ENCODE measurements around the gene KREMEN2. TPM values are rescaled to one million over a fixed set of nuclear protein-coding genes. Genes with fewer than 3 reads are reported as not detected.

Gene KREMEN2
- total and polyA plus RNA-seq, 2 of the 8 experiments (the other 6 are each of a cell fraction or from before 2014, with no cell fraction given) = 6.6 to 7.0 TPM

DNA sequence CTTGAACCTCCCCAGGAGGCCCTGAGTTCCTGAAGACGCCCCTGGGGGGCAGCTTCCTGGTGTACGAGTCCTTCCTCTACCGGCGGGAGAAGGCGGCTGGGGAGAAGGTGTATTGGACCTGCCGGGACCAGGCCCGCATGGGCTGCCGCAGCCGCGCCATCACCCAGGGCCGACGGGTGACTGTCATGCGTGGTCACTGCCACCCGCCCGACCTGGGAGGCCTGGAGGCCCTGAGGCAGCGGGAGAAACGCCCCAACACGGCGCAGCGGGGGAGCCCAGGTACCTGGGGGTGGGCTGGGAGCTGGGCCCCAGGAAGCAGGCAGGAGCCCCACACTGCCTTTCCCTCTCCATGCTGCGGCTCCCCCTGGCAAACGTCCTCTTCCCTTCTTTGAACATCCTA is 30.4 kb upstream of the KREMEN2 start:
- Histone ChIP-seq H3K4ac (replicated peaks; ENCODE audit: insufficient read length, low read depth, low read length) (no peak overlapping the region), H3K56ac (replicated peaks; ENCODE audit: insufficient read length, low read depth, low read length) (no peak overlapping the region), H3K4me3 (ENCODE audit: extremely low read depth in 1 of 4, insufficient read depth in 2 of 4, low read depth in 3 of 4, low read length in 4 of 4) (no peak overlapping the region), H3K27ac (ENCODE audit: low read depth, low read length) (no peak overlapping the region), H4K8ac (ENCODE audit: extremely low read depth, insufficient read depth, low read length) (no peak overlapping the region; the same call in 1 of the 2 replicates), H3K4me1 (replicated peaks in 1 of 4; ENCODE audit: control insufficient read depth in 3 of 4, insufficient read depth in 4 of 4, low read length in 3 of 4) (peaks cover 0 to 4% (median 0%) of the 10 kb centered on the region in 4 experiments; a peak in 2 of 7 replicates), H3K27me3 (replicated peaks in 1 of 4; ENCODE audit: control insufficient read depth in 3 of 4, extremely low read depth in 1 of 4, insufficient read depth in 3 of 4, low read length in 3 of 4) (no peaks in the 10 kb centered on the region), H2BK12ac (ENCODE audit: low read depth, low read length) (no peak overlapping the region), H2BK120ac (replicated peaks; ENCODE audit: low read depth, low read length) (no peak overlapping the region), H2AFZ (ENCODE audit: low read length) (no peak overlapping the region), H3K23ac (ENCODE audit: insufficient read length) (no peak overlapping the region), H3K18ac (ENCODE audit: extremely low read depth, low read length) (no peak overlapping the region), H3K9me3 (ENCODE audit: insufficient read depth in 2 of 2, low read depth in 1 of 2, low read length in 1 of 2) (no peaks in the 10 kb centered on the region), H4K91ac (replicated peaks; ENCODE audit: insufficient read length, low read length) (no peak overlapping the region), H3K36me3 (ENCODE audit: control insufficient read depth in 2 of 4, insufficient read depth in 4 of 4, low read length in 3 of 4) (peaks cover 0 to 13% (median 2%) of the 10 kb centered on the region in 4 experiments; a peak in 2 of 8 replicates), H4K20me1 (replicated peaks in 1 of 2; ENCODE audit: control insufficient read depth in 1 of 2, insufficient read depth in 2 of 2, low read length in 2 of 2) (no peaks in the 10 kb centered on the region), H2AK5ac (ENCODE audit: low read depth, low read length) (no peak overlapping the region), H3K79me2 (ENCODE audit: control insufficient read depth in 1 of 2, insufficient read depth in 2 of 2, low read length in 2 of 2) (no peaks in the 10 kb centered on the region), H2BK5ac (ENCODE audit: low read depth, low read length) (no peak overlapping the region), H3K23me2 (ENCODE audit: low read depth, low read length) (no peaks in the 10 kb centered on the region), H3K79me1 (ENCODE audit: low read depth, low read length) (peaks cover 3% of the 10 kb centered on the region; the same call in 1 of the 2 replicates), H3K4me2 (ENCODE audit: insufficient read depth in 1 of 2, low read depth in 2 of 2, low read length in 2 of 2) (no peak overlapping the region), H4K5ac (ENCODE audit: insufficient read length, low read depth, low read length) (no peak overlapping the region), H3K14ac (ENCODE audit: insufficient read length) (no peak overlapping the region), H2BK15ac (ENCODE audit: low read length) (no peak overlapping the region), H3K9ac (replicated peaks in 1 of 4; ENCODE audit: extremely low read depth in 1 of 4, low read depth in 3 of 4, low read length in 3 of 4) (no peak overlapping the region), H2BK20ac (ENCODE audit: low read length) (no peak overlapping the region)
- WGBS, 2 experiments (ENCODE audit: extremely low coverage in 1 of 2, insufficient coverage in 1 of 2, insufficient read length in 1 of 2, insufficient replicate concordance in 2 of 2, low coverage in 1 of 2, low lambda C conversion rate in 2 of 2, missing lambda C conversion rate in 1 of 2) = 96% methylated on average over 21 of the region's 22 CpGs; no CpG with 5 or more reads in 1 of the 2 experiments
- ChIA-PET CTCF (ENCODE audit: partially characterized antibody) (interaction anchor here (1.1 to 3.1 kb wide), 3 partner anchors 21 to 727 kb away, joined by 3 to 9 read pairs (median 4); no protein-coding TSS in a partner anchor), POLR2A (ENCODE audit: partially characterized antibody) (no interaction called here)
- FAIRE-seq (no peak), DNase-seq (ENCODE audit: low read depth in 1 of 2, low spot score in 2 of 2) (no peak)
- no peak for TF ChIP-seq MAFK (IDR thresholded peaks at IDR 0.05; ENCODE audit: low read depth, low read length)
- no peak for TF ChIP-seq RNF2 (IDR thresholded peaks at IDR 0.05; ENCODE audit: borderline replicate concordance, low read depth, low read length, missing control alignments, poor library complexity, severe bottlenecking)
- no peak for TF ChIP-seq BCL11A (IDR thresholded peaks at IDR 0.05; ENCODE audit: low read depth in 2 of 2, low read length in 2 of 2)
- TF ChIP-seq POU5F1 (IDR thresholded peaks at IDR 0.05; ENCODE audit: low read depth, low read length) = no peak
- no peak for TF ChIP-seq SIN3A (conservative IDR thresholded peaks at IDR 0.05 in 1 of 2, IDR thresholded peaks at IDR 0.05 in 1 of 2; ENCODE audit: low read depth in 1 of 2, low read length in 2 of 2)
- no peak for TF ChIP-seq SUZ12 (IDR thresholded peaks at IDR 0.05; ENCODE audit: low read length)
- TF ChIP-seq RXRA (IDR thresholded peaks at IDR 0.05; ENCODE audit: insufficient read depth, low read depth, low read length) = no peak
- no peak for TF ChIP-seq SRF (IDR thresholded peaks at IDR 0.05; ENCODE audit: low read depth, low read length)
- no peak for TF ChIP-seq JUND (IDR thresholded peaks at IDR 0.05; ENCODE audit: low read length)
- TF ChIP-seq HDAC6 (IDR thresholded peaks at IDR 0.05; ENCODE audit: low read depth, low read length) = no peak
- no peak for TF ChIP-seq POLR2A (IDR thresholded peaks at IDR 0.05; ENCODE audit: control extremely low read depth in 1 of 2, low read depth in 2 of 2, low read length in 2 of 2)
- TF ChIP-seq, protein P1, sequence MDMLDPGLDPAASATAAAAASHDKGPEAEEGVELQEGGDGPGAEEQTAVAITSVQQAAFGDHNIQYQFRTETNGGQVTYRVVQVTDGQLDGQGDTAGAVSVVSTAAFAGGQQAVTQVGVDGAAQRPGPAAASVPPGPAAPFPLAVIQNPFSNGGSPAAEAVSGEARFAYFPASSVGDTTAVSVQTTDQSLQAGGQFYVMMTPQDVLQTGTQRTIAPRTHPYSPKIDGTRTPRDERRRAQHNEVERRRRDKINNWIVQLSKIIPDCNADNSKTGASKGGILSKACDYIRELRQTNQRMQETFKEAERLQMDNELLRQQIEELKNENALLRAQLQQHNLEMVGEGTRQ (IDR thresholded peaks at IDR 0.05; ENCODE audit: low read length) = no peak
- no peak for TF ChIP-seq EGR1 (IDR thresholded peaks at IDR 0.05; ENCODE audit: borderline replicate concordance, low read depth, low read length)
